Erythroblast (primary cell): Measurements from ENCODE around the gene PAQR4.

Experiments used
- DNase-seq, 2 experiments: peaks; one replicate each; lab custom pipeline; 2025; lab: John Stamatoyannopoulos, UW
- GATA1 ChIP-seq: IDR thresholded peaks from 2 replicates; pipeline ENCODE4 v1.6.1; 2011; ENCODE audit warnings: low read depth, mild to moderate bottlenecking, control low read depth, low read length, moderate library complexity
- POLR2A ChIP-seq: IDR thresholded peaks from 2 replicates; pipeline ENCODE4 v1.6.1; 2011; ENCODE audit warnings: mild to moderate bottlenecking, low read length

Gene PAQR4

GRCh38 chr16:3004781-3005284, 35.7 kb downstream of the PAQR4 start:
- DNase-seq, result peak; percentile 68 to 70
- TF ChIP-seq GATA1 (no peak), POLR2A (no peak)

GRCh38 chr16:3007059-3007956, 38.2 kb downstream of the PAQR4 start:
- no peak for TF ChIP-seq GATA1
- peak; percentile 29 for TF ChIP-seq POLR2A
- DNase-seq, result peak; percentile 62 to 76

GRCh38 chr16:3007957-3008689, 39.0 kb downstream of the PAQR4 start:
- TF ChIP-seq POLR2A (no peak), GATA1 (no peak)

GRCh38 chr16:3008690-3009037, 39.5 kb downstream of the PAQR4 start:
- DNase-seq, result peak; percentile 31 to 50
- no peak for TF ChIP-seq POLR2A
- no peak for TF ChIP-seq GATA1

More at GRCh38 chr16:3007957-3008689, 39.0 kb downstream of the PAQR4 start:
- peak in 1 of 2 experiments; percentile 23 for DNase-seq

GRCh38 chr16:3009568-3010390, 40.6 kb downstream of the PAQR4 start:
- TF ChIP-seq GATA1, result no peak
- TF ChIP-seq POLR2A, result no peak
- DNase-seq, result no peak

GRCh38 chr16:3010510-3010909, 41.4 kb downstream of the PAQR4 start:
- TF ChIP-seq GATA1 (no peak), POLR2A (no peak)
- DNase-seq, result no peak

- DNase-seq, result no peak
- TF ChIP-seq POLR2A, result no peak
- TF ChIP-seq GATA1, result no peak
These were observed 43.1 kb downstream of the PAQR4 start for GRCh38 chr16:3012246-3012645.

- DNase-seq, result no peak
- TF ChIP-seq GATA1, result no peak
- TF ChIP-seq POLR2A, result no peak
These were observed 43.8 kb downstream of the PAQR4 start, which contains the start of gene CLDN9 for GRCh38 chr16:3012828-3013420. Gene CLDN9 (plus strand): TSS chr16:3012923. CDS start chr16:3013363, 440 bp downstream.

GRCh38 chr16:3013491-3013951, 44.4 kb downstream of the PAQR4 start:
- DNase-seq, result no peak
- TF ChIP-seq POLR2A (no peak), GATA1 (no peak)

- TF ChIP-seq GATA1, result no peak
- DNase-seq, result no peak
These were observed 45.0 kb downstream of the PAQR4 start for GRCh38 chr16:3013998-3014690.

- TF ChIP-seq GATA1 (no peak), POLR2A (no peak)
- DNase-seq, result no peak
These were observed 45.8 kb downstream of the PAQR4 start for GRCh38 chr16:3014971-3015370.

- peak; percentile 65 to 84 for DNase-seq
- no peak for TF ChIP-seq POLR2A
These were observed 46.8 kb downstream of the PAQR4 start for GRCh38 chr16:3015865-3016521.
